HTERT RPE-1 (cell line): ENCODE results near the gene DNMBP.
"Not testable (repeated sequence)": the region's sequence is repeated elsewhere in the genome, so short reads cannot be mapped to it uniquely, and the experiment has no call there.

Experiments
- in situ Hi-C: fragments of 300-500 bp; cut with MboI; formaldehyde crosslinking; loops from 4 replicates; pipeline ENCODE4 v1.14.3; 2020; ENCODE audit warnings: low sequenced_read_pairs

Gene DNMBP

GRCh38 chr10:99840859-99841258 lies 168.9 kb downstream of the DNMBP start:
- in situ Hi-C loops, result not testable (repeated sequence)

- in situ Hi-C loops, result no loop called here
Measured at GRCh38 chr10:99836711-99837110, 173.0 kb downstream of the DNMBP start.

- in situ Hi-C loops, result no loop called here
Measured at GRCh38 chr10:99835947-99836346, 173.8 kb downstream of the DNMBP start.

- in situ Hi-C loops, result no loop called here
Measured at GRCh38 chr10:99834410-99834809, 175.3 kb downstream of the DNMBP start.

- in situ Hi-C loops, result no loop called here
Measured at GRCh38 chr10:99832439-99832838, 177.3 kb downstream of the DNMBP start.

- in situ Hi-C loops, result no loop called here
Measured at GRCh38 chr10:99828464-99828863, 181.3 kb downstream of the DNMBP start.

GRCh38 chr10:99827936-99828335 lies 181.8 kb downstream of the DNMBP start:
- in situ Hi-C loops, result no loop called here
